Fibroblast of the aortic adventitia (primary cell): ENCODE measurements around the gene B4GALNT1. TPM values are rescaled to one million over a fixed set of nuclear protein-coding genes. Genes with fewer than 3 reads are reported as not detected.
A peak's percentile ranks its signal among the peaks of the same experiment; 100 is the strongest.

Source experiments
- DNase-seq: peaks from one replicate; pipeline ENCODE4 v3.0.0-alpha.2; 2010; ENCODE audit warnings: low read depth
- H3K4me3 ChIP-seq: 2 replicates; pipeline ENCODE4 v1.5.1; 2011; ENCODE audit warnings: low read depth, mild to moderate bottlenecking, control low read depth, low read length, moderate library complexity
- total RNA-seq: library from RNA; depleted of rRNA; stranded (reverse); fragments of >200 nt; gene quantifications from 2 replicates; pipeline ENCODE4 v1.2.3, GENCODE V29; 2012; ENCODE audit warnings: low replicate concordance
- TF ChIP-seq, protein P1 (sequence below): IDR thresholded peaks from 2 replicates; pipeline ENCODE4 v1.5.1; 2011; ENCODE audit warnings: mild to moderate bottlenecking, low read length, control low read depth, inconsistent platforms; ENCODE audit not compliant: insufficient read depth

Gene B4GALNT1
- total RNA-seq, 1 donor, result 6.9 TPM

DNA sequence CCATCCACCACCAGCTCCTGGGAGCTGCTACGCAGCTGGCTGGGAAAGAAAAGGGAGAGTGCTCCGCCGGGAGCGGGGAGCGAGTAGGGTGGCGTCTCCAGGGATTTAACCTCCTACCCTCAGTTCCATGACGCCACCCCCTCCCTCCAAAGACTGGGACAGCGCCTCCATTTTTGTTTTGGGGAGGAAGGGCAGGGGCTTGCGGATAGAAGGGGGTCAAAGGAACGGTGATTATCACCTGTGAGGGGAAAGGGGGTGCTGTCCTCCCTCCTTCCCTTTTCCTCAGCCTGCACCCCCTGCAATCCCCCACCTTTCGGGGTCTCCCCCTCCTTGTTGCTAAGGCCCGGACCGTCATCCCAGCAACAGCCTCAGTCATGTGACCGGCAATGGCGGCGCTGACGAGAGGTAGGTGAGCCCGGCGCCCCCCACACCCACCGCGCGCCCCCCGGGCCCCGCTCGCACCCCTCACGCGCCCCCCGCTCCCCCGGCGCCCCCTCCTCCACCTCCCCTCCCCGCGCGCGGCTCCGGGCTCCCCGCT is 28.5 kb downstream of the B4GALNT1 start, which contains the start of gene DTX3:
Gene DTX3, plus strand, starts transcription at position 371 of the 538 bp plus-strand sequence. CDS start 1,694 bp downstream, outside the sequence.
- peak; percentile 18 for DNase-seq
- TF ChIP-seq, protein P1, sequence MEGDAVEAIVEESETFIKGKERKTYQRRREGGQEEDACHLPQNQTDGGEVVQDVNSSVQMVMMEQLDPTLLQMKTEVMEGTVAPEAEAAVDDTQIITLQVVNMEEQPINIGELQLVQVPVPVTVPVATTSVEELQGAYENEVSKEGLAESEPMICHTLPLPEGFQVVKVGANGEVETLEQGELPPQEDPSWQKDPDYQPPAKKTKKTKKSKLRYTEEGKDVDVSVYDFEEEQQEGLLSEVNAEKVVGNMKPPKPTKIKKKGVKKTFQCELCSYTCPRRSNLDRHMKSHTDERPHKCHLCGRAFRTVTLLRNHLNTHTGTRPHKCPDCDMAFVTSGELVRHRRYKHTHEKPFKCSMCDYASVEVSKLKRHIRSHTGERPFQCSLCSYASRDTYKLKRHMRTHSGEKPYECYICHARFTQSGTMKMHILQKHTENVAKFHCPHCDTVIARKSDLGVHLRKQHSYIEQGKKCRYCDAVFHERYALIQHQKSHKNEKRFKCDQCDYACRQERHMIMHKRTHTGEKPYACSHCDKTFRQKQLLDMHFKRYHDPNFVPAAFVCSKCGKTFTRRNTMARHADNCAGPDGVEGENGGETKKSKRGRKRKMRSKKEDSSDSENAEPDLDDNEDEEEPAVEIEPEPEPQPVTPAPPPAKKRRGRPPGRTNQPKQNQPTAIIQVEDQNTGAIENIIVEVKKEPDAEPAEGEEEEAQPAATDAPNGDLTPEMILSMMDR, result no peak
- peak within 1 kb of the TSS; percentile 72 for H3K4me3 ChIP-seq

DNA sequence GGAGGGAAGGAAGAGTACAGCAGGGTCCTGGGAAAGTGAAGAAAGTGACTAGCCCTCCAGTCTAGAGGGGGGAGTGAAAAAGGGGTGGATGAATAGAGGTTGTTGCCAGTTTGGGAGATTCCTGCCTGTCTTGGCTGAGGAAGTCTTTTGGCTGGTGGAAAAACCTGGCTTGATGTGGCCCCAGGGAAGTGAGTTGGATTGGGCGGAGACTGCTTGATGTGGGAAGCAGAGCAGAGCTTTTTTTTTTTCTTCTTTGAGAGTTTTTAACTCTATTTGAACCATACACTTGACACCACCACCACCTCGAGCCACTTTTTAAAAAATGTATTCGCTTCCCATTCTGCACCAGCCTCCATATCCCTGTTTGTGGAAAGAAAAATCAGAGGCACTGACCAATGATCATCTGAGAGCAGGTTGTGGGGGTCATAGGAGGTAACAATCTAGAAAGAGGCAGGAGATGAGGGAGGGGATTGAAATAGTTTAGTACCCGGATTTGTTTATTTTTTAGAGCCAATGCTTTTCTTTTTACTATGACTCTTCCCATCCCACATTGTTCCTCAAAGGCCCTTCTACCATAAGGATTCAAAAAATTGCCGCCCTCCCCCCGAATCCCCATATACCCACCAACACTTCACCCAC is 29.1 kb downstream of the B4GALNT1 start:
- TF ChIP-seq, protein P1, result no peak
- peak overlapping the region; percentile 72 for H3K4me3 ChIP-seq

DNA sequence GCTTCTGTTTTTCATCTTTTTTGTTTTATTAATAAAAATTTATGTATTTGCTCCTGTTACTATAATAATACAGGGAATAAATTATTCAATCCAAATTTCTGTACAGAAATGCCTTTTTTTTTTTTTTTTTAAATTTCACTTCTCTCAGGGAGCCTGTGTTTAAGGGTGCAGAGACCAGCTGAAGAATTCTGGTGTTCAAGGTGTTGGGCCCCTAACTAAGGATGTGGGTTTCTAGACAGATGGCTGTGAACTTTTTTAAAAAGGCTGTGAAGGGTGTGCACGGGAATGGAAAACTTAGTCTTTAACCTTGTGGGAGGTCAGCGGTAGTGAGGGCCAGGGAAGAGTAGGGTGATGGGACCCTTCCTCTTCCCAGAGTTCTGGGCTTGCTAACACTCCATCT is 29.7 kb downstream of the B4GALNT1 start:
- DNase-seq, result no peak
- TF ChIP-seq, protein P1, result no peak
- no peak overlapping the region for H3K4me3 ChIP-seq

More for the DNA sequence above, 29.1 kb downstream of the B4GALNT1 start:
- DNase-seq, result peak; percentile 71

DNA sequence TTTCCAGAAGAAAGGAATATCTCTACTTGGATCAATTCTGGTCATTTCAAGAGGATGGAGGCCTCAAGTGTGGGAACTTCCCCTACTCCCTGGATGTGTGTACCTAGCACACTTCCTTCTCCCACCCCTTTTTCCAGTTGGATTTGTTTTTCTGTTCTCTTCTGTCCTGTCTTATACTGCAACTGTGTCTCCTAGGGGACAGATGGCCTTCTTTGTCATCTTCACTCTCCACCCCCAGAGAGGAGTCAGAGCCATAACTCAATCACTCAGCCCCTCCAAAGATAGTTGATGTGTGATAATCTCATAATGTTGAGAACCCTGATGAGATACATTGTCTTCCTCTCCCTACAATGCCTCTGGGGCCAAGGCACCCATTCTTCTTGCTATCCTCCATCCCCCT is 30.5 kb downstream of the B4GALNT1 start:
- TF ChIP-seq, protein P1, result no peak
- no peak for DNase-seq
- H3K4me3 ChIP-seq, result no peak overlapping the region

DNA sequence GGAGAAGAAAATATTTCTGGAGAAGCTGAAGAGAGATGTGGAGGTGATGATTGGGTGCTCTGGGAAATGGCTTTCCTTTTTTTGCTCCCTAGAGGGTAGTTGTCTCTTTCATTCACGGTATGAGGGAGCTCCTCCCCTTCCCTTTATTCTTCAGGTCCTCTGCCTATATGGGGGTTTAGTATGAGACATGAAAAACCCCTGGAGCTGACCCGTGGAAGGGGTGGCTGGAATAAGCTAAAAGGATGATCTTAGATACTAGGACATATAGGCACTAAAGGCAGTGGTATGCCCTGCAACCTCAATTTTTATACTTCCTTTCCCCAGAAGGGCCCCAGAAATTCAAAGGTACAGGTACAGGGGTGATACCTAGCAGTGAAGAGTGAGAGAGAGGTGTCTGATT is 32.6 kb downstream of the B4GALNT1 start:
- TF ChIP-seq, protein P1, result no peak

DNA sequence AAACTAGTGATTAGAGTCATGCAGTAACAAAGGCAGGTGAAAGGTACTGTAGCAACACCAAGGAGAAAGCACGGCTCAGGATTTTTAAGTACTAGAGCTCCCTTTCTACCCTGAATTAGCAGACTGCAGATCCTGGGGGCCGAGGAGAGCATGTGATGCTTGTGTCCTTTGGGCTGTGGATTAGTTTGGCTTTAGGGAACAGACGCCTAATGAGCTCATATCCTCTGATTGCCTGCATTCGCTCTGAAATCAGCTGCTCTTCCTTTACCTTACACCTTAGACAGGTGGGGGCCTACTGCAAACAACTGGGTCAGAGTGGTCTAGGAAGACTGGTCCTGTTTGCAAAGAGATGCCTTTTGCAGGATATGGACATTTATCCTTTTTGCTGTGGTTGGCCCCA is 39.8 kb downstream of the B4GALNT1 start:
- no peak for DNase-seq
- no peak overlapping the region for H3K4me3 ChIP-seq
- TF ChIP-seq, protein P1, result no peak

More for the DNA sequence above, 32.6 kb downstream of the B4GALNT1 start:
- DNase-seq, result no peak
- H3K4me3 ChIP-seq, result no peak overlapping the region
